Heart left ventricle (tissue), 13 donors: Measurements from ENCODE around the gene NFATC1.

ENCODE experiments used
- POLR2A ChIP-seq, 2 donors: fragments of 450-650 bp; IDR thresholded peaks; one replicate each; pipeline ENCODE4 v1.6.1; 2017; ENCODE audit warnings: antibody characterized with exemption in 2 of 2, mild to moderate bottlenecking in 2 of 2, moderate library complexity in 2 of 2
- TF ChIP-seq, protein P1 (sequence below), 12 donors: fragments of 200-600 bp; sonication (generic) in 4 of 12; IDR thresholded peaks; one replicate each; pipeline versions ENCODE4 v1.5.0 to v1.8.0; 2018 to 2022; ENCODE audit warnings: antibody characterized with exemption in 12 of 12, mild to moderate bottlenecking in 5 of 12
- donor health status: ischemic (EF 13 %, LVEDD 7.1; RV severe dilation, severe dysfunction).
- donor health status: DM: no; HTN: yes; CAD: no.
- donor health status: DM: no; HTN: no; CAD: no.
- donor health status: ischemic (EF 25% LVEDD 6.9; RV normal size, moderate dysfunction).
- donor health status: ischemic (EF 25% LVEDD 5.7; RV mildly dilated, moderate dysfunction).
- donor health status: ischemic (EF 35%, LVEDD 5.7; RV mildly dilated, moderate dysfunction).
- donor health status: nonischemic (EF 11% LVEDD 7.7; RV severe dilation, severe dysfunction).
- donor health status: DM: yes; HTN: yes; CAD: no.
- donor health status: PGD.
- donor health status: ischemic (EF 29% LVEDD 5.4; RV normal size, mild dysfunction).
- donor health status: nonischemic (EF 23%, LVEDD 6.1; RV moderate dilation, normal function).

DNA sequence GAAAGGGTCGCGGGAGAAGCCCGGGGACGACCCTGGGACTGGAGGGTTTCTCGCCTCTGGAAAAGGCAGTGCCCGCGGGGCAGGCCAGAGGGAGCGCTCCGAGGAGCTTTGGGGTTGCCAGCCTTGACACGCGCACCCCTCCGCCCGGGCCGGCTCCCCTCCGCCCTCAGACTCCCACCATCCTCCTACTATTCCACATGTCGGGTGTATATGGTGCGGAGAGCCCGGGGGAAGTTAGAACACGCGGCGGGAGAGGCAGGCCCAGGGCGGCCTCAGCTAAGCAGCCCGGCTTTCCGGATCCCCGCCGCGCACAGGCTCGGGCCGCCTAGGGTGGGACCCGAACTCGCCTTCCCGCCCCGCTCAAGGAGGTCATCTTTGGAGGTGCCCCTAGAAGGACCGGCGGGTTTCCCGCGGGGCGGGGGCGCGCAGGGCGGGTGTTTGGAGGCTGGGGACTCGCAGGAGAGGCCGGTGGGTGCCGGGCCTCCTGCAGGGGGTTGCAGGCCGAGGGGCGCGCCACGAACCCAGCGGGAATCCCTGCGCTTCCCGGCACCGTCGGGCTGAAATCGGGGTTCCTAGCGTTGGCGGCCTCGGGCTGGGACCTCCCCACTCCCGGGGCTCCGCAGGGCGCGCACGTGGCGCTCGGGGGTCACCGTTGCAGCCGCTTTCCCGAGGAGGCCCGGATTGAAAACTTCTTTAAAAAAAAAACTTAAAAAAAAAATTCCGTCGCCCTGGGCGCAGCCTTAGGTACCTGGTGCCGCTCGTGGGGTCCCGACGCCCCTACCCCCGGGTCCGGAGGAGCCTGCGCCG is 3.7 kb downstream of the NFATC1 start:
- TF ChIP-seq POLR2A (IDR thresholded peaks at IDR 0.05), result no peak
- TF ChIP-seq, protein P1, sequence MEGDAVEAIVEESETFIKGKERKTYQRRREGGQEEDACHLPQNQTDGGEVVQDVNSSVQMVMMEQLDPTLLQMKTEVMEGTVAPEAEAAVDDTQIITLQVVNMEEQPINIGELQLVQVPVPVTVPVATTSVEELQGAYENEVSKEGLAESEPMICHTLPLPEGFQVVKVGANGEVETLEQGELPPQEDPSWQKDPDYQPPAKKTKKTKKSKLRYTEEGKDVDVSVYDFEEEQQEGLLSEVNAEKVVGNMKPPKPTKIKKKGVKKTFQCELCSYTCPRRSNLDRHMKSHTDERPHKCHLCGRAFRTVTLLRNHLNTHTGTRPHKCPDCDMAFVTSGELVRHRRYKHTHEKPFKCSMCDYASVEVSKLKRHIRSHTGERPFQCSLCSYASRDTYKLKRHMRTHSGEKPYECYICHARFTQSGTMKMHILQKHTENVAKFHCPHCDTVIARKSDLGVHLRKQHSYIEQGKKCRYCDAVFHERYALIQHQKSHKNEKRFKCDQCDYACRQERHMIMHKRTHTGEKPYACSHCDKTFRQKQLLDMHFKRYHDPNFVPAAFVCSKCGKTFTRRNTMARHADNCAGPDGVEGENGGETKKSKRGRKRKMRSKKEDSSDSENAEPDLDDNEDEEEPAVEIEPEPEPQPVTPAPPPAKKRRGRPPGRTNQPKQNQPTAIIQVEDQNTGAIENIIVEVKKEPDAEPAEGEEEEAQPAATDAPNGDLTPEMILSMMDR (IDR thresholded peaks at IDR 0.05), result no peak
